Activated CD4-positive, alpha-beta T cell treated with anti-CD3 and anti-CD28 coated beads for 4 hours (primary cell): Measurements from ENCODE around the gene TMEM203.
A peak's percentile ranks its signal among the peaks of the same experiment; 100 is the strongest.
"Not testable (repeated sequence)": the region's sequence is repeated elsewhere in the genome, so short reads cannot be mapped to it uniquely, and the experiment has no call there.

Experiments
- DNase-seq, 2 donors: peaks; one replicate each; pipeline ENCODE4 v3.0.0-alpha.2; 2020

The TMEM203 gene

GRCh38 chr9:137205126-137206069 is at the start of gene TMEM203, which contains the start of gene NDOR1:
TMEM203 (minus strand) TSS chr9:137205648; CDS start chr9:137205414, 234 bp downstream.
NDOR1 (plus strand) TSS chr9:137205700; CDS start chr9:137205778, 78 bp downstream.
- peak; percentile 89 to 91 for DNase-seq

- peak; percentile 93 to 94 for DNase-seq
Observed at GRCh38 chr9:137254624-137255447, 49.4 kb upstream of the TMEM203 start, which contains the start of gene NELFB. NELFB (plus strand) TSS chr9:137255327.

- DNase-seq = no peak
Observed at GRCh38 chr9:137253717-137254623, 48.5 kb upstream of the TMEM203 start.

GRCh38 chr9:137252555-137253506 is 47.4 kb upstream of the TMEM203 start:
- DNase-seq = no peak

GRCh38 chr9:137251490-137252268 is 46.2 kb upstream of the TMEM203 start:
- no peak for DNase-seq

GRCh38 chr9:137251194-137251461 is 45.7 kb upstream of the TMEM203 start, which contains the start of gene STPG3:
STPG3 (plus strand) TSS chr9:137251286; CDS start chr9:137251287, 1 bp downstream.
- no peak for DNase-seq

- no peak for DNase-seq
Observed at GRCh38 chr9:137250329-137251193, 45.1 kb upstream of the TMEM203 start.

GRCh38 chr9:137247916-137248175 is 42.4 kb upstream of the TMEM203 start:
- DNase-seq = no peak

GRCh38 chr9:137247135-137247915 is 41.9 kb upstream of the TMEM203 start:
- no peak for DNase-seq

- DNase-seq = no peak
Observed at GRCh38 chr9:137245450-137246421, 40.3 kb upstream of the TMEM203 start.

GRCh38 chr9:137244486-137245449 is 39.3 kb upstream of the TMEM203 start:
- no peak for DNase-seq

- no peak for DNase-seq
Observed at GRCh38 chr9:137243626-137244485, 38.4 kb upstream of the TMEM203 start.

- not testable (repeated sequence) for DNase-seq
Observed at GRCh38 chr9:137243266-137243625, 37.8 kb upstream of the TMEM203 start.

GRCh38 chr9:137242269-137243203 is 37.1 kb upstream of the TMEM203 start:
- DNase-seq = no peak
